HepG2 (cell line): ENCODE results near the gene DNASE1.

Experiments used
- ATF2 ChIP-seq: sonication (generic); formaldehyde crosslinking; IDR thresholded peaks from 2 replicates; pipeline ENCODE4 v1.4.0; 2020; ENCODE audit warnings: missing genetic modification reagents
- HNRNPH1 ChIP-seq: fragments of 200-400 bp; formaldehyde crosslinking; optimal IDR thresholded peaks from 2 replicates; pipeline ENCODE3; 2017; ENCODE audit warnings: mild to moderate bottlenecking, low read depth, low read length
- KLF11 ChIP-seq: IDR thresholded peaks from 2 replicates; pipeline ENCODE4 v1.6.1; 2016; ENCODE audit warnings: missing compliant biosample characterization
- POLR2AphosphoS5 ChIP-seq: IDR thresholded peaks from 2 replicates; pipeline ENCODE4 v1.6.1; 2012; ENCODE audit warnings: low read depth, low read length
- PRDM10 ChIP-seq: sonication (generic); formaldehyde crosslinking; IDR thresholded peaks from 2 replicates; pipeline ENCODE4 v1.4.0; 2020; ENCODE audit warnings: low read depth, missing genetic modification reagents
- TBL1XR1 ChIP-seq: fragments of 150-350 bp; IDR thresholded peaks from 2 replicates; pipeline ENCODE4 v1.6.1; 2014; ENCODE audit warnings: borderline replicate concordance, low read length; ENCODE audit not compliant: partially characterized antibody
- ZNF124 ChIP-seq: sonication (generic); formaldehyde crosslinking; IDR thresholded peaks from 2 replicates; pipeline ENCODE4 v1.4.0; 2020; ENCODE audit warnings: missing genetic modification reagents
- ZNF235 ChIP-seq: sonication (generic); formaldehyde crosslinking; IDR thresholded peaks from 2 replicates; pipeline ENCODE4 v1.8.1; 2023; ENCODE audit warnings: mild to moderate bottlenecking, missing genetic modification reagents, borderline replicate concordance
- ZNF713 ChIP-seq: sonication (generic); formaldehyde crosslinking; IDR thresholded peaks from 2 replicates; pipeline ENCODE4 v1.4.0; 2020; ENCODE audit warnings: mild to moderate bottlenecking, missing genetic modification reagents

GRCh38 chr16:3652373-3653195 lies 1.9 kb upstream of the DNASE1 start:
- no peak for TF ChIP-seq ZNF713
- no peak for TF ChIP-seq POLR2AphosphoS5
- TF ChIP-seq ATF2 (CRISPR knock-in tag) = no peak
- no peak for TF ChIP-seq ZNF235 (CRISPR knock-in tag)
- no peak for TF ChIP-seq ZNF124 (CRISPR knock-in tag)
- TF ChIP-seq PRDM10 (CRISPR knock-in tag) = no peak
- TF ChIP-seq KLF11 = no peak
- no peak for TF ChIP-seq HNRNPH1
- no peak for TF ChIP-seq TBL1XR1
